Muscle layer of duodenum (tissue), 2 donors: ENCODE results near the gene PCAT6.

Experiments
- H3K27ac ChIP-seq: one replicate; pipeline ENCODE4 v1.7.0; 2013; ENCODE audit warnings: mild to moderate bottlenecking, low read length
- H3K27me3 ChIP-seq: one replicate; pipeline ENCODE4 v1.7.0; 2013; ENCODE audit warnings: low read depth, mild to moderate bottlenecking, control low read depth, low read length
- H3K36me3 ChIP-seq, 2 donors: one replicate each; pipeline ENCODE4 v1.7.0; 2013; ENCODE audit warnings: low read length in 2 of 2, control low read depth in 1 of 2, mild to moderate bottlenecking in 1 of 2; ENCODE audit not compliant: insufficient read depth in 2 of 2, control insufficient read depth in 1 of 2
- H3K4me1 ChIP-seq, 2 donors: one replicate each; pipeline ENCODE4 v1.7.0; 2013; ENCODE audit warnings: low read length in 2 of 2, mild to moderate bottlenecking in 2 of 2, control low read depth in 1 of 2, moderate library complexity in 1 of 2; ENCODE audit not compliant: insufficient read depth in 2 of 2, control insufficient read depth in 1 of 2
- H3K4me3 ChIP-seq, 2 donors: one replicate each; pipeline ENCODE4 v1.7.0; 2013; ENCODE audit warnings: low read length in 2 of 2, low read depth in 1 of 2, mild to moderate bottlenecking in 1 of 2
- H3K9me3 ChIP-seq, 2 donors: one replicate each; pipeline ENCODE4 v1.7.0; 2013; ENCODE audit warnings: low read length in 2 of 2, control low read depth in 1 of 2, mild to moderate bottlenecking in 1 of 2; ENCODE audit not compliant: control insufficient read depth in 1 of 2
- donor health status: healthy.

The PCAT6 gene

DNA sequence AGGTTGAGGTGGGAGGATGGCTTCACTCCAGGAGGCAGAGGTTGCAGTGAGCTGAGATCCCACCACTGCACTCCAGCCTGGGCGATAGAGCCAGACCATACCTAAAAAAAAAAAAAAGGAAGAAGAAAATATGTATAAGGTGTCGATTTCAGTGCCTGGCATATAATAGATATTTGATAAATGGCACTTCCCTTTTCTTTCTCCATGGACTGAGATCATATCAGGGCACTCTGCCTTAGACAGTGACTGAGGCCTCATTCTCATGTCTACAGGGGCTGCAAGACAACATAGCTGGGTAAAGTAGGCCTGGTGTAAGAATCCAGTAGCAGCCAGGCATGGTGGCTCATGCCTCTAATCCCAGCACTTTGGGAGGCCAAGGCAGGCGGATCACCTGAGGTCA lies 21.2 kb downstream of the PCAT6 start:
- Histone ChIP-seq H3K27ac (no peak overlapping the region), H3K4me1 (no peaks in the 10 kb centered on the region), H3K36me3 (no peaks in the 10 kb centered on the region), H3K9me3 (no peaks in the 10 kb centered on the region), H3K4me3 (no peak overlapping the region), H3K27me3 (no peaks in the 10 kb centered on the region)

DNA sequence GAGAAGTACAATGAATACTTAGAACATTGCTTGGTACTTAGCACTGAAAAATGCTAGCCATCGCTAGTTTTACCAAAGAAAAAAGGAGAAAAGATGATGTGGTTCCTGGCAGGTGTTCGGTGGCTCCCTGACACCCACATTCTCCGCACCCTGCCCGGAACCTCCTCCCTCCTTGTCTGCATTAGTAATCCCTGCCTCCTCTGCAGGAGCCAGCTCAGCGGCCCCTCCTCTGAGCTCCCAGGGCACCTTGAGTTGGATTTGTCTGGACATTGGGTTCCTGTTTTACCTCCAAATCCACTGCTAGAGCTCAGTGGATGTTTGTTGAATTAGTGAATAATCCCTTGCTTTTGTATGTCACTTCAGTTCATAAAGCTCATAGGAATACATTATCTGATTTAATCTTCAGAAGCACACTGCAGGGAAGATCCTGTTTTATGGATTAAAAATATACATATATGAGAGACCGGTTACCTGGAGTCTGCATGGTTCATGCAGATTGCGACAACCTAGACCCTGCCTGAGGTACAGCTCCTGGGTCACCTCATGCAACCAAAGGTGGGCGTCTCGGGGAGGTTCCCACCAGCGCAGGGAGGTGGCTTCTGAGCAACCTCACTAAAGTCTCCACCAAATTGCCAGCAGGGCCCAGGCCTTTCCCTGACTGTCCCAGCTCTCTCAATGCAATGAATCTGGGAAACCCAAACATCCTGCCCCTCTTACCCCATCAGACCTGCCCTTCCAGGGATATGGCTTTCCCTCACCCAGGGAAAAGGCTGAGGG lies 24.2 kb downstream of the PCAT6 start:
- no peak overlapping the region for H3K27ac ChIP-seq
- no peak overlapping the region for H3K4me3 ChIP-seq
- H3K27me3 ChIP-seq, result no peaks in the 10 kb centered on the region
- no peaks in the 10 kb centered on the region for H3K9me3 ChIP-seq
- no peaks in the 10 kb centered on the region for H3K36me3 ChIP-seq
- H3K4me1 ChIP-seq, result no peaks in the 10 kb centered on the region

DNA sequence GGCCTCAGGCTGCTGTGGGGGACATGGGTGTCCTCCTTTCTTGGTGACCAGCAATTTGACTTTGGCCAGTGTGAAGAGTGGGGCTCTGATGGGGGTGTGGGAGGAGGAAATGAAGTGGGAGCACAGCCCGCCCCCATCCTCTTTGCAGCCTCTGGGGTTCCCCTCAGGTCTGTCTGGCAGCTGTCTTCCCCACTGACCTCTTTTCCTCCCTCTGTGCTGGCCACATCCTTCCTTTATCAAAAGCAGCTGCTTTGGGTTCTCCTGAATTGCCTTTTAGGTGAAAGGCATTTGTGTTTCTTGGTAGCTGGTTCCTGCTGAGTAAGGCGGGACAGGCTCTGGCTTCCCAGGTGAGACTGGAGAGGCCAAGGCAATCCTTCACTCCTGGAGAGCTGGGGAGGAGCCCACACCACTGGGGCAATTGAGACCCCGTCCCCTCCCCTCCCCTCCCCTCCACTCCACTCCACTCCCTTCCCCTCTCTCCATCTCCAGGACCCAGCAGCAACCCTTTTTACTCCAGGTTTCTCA lies 24.9 kb downstream of the PCAT6 start:
- H3K27ac ChIP-seq, result no peak overlapping the region
- H3K27me3 ChIP-seq, result no peaks in the 10 kb centered on the region
- no peaks in the 10 kb centered on the region for H3K4me1 ChIP-seq
- H3K9me3 ChIP-seq, result no peaks in the 10 kb centered on the region
- no peak overlapping the region for H3K4me3 ChIP-seq
- H3K36me3 ChIP-seq, result no peaks in the 10 kb centered on the region

DNA sequence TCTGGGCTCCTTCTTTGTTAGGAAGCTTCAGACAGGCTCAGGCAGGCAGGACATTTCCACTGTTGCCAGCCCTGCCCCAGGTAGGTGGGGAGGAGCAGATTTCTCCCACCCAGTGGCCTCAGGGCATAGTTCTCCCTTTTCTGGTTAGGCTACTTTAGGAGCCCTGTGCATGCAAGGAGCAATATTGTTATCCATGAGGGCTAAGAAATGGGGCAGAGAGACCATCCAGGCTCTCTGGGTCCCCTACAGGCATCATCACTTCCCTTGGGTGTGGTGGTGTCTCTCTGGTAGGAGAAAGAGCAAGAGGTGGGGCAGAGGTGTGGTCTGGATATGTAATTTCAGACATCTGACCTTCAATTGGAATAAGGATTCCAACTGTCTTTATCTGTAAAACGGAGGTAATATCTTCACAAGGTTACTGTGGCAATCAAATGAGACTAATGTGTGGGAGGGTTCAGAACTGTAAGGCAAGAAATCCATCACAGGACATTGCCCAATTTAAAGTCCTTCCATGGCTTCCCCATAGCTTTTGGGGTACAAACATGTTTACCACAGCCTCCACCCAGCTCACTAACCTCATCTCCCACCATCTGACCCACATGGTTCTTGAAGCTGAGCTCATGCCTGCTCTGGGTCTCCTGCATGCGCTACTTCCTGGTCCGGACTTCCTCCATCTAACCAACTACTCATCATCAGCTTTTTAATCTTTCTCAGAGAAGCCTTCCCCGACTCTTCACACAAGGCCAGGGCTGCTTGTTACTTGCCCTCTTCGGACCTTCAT lies 26.1 kb downstream of the PCAT6 start:
- H3K4me1 ChIP-seq, result no peaks in the 10 kb centered on the region
- no peak overlapping the region for H3K4me3 ChIP-seq
- H3K36me3 ChIP-seq, result no peaks in the 10 kb centered on the region
- H3K9me3 ChIP-seq, result no peaks in the 10 kb centered on the region
- no peak overlapping the region for H3K27ac ChIP-seq
- no peaks in the 10 kb centered on the region for H3K27me3 ChIP-seq

DNA sequence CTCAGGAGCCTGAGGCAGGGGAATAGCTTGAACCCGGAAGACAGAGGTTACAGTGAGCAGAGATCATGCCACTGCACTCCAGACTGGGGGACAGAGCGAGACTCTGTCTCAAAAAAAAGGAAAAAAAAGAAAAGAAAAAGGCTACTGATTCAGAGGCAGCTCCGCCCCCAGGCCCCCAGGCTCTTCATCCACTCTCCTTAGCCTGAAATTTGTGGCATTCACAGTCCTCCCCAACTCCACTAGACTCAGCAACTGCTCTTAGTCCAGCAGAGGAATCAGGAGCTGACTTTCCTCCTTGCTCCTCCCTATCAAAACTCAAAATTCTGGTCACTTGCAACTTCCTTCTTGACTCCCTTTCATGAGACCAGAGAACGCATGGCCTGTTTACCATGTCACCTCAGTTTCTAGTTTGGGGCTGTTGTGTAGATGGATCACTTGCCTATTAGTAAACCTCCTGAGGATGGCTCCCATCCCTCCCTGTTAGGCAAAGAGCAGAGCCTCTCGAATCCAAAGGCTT lies 27.1 kb downstream of the PCAT6 start:
- H3K4me1 ChIP-seq, result no peaks in the 10 kb centered on the region
- H3K27me3 ChIP-seq, result no peaks in the 10 kb centered on the region
- no peaks in the 10 kb centered on the region for H3K9me3 ChIP-seq
- H3K4me3 ChIP-seq, result no peak overlapping the region
- H3K36me3 ChIP-seq, result no peaks in the 10 kb centered on the region
- no peak overlapping the region for H3K27ac ChIP-seq

DNA sequence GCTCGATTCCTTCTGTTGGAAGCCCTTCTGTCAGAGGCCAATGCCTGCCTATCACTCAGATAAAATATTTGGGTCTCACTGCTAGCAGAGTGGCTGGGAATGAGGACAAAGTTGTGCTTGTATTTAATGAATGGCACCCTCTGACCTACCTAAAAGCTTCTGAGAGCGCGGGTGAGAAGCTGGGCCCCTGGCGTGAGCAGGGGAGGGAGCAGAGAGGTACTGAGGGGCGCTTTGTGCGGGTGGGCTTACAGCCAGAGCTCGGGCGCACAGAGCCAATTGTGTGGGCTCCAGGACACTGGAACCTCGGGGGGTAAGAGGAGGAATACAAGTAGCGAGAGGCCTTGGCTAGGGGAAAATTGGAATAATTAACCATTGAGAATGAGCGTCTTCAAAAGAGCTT lies 32.3 kb downstream of the PCAT6 start:
- H3K27me3 ChIP-seq, result no peaks in the 10 kb centered on the region
- H3K4me3 ChIP-seq, result no peak overlapping the region
- H3K27ac ChIP-seq, result no peak overlapping the region
- H3K9me3 ChIP-seq, result no peaks in the 10 kb centered on the region
- H3K36me3 ChIP-seq, result no peaks in the 10 kb centered on the region
- H3K4me1 ChIP-seq, result no peaks in the 10 kb centered on the region

DNA sequence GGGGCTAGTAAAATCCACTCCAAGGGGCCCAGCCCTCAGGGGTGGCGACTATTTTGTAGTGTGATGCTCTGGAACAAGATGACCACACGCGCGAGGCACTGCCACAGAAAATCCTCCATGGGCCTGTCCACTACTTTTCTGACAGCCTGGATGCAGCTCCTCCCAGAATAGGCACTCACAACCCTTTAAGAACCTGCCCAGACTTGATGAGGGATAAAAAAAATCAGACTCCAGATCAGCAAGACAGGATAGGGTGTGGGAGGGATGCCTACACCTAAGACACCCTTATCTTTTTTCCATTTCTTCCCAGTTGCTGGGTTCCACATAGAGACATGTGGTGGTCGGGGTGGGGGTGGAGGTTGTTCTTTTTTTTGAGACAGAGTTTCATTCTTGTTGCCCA lies 33.5 kb downstream of the PCAT6 start:
- Histone ChIP-seq H3K27me3 (no peaks in the 10 kb centered on the region), H3K36me3 (no peaks in the 10 kb centered on the region), H3K4me3 (no peak overlapping the region), H3K9me3 (no peaks in the 10 kb centered on the region), H3K27ac (no peak overlapping the region), H3K4me1 (no peaks in the 10 kb centered on the region)

DNA sequence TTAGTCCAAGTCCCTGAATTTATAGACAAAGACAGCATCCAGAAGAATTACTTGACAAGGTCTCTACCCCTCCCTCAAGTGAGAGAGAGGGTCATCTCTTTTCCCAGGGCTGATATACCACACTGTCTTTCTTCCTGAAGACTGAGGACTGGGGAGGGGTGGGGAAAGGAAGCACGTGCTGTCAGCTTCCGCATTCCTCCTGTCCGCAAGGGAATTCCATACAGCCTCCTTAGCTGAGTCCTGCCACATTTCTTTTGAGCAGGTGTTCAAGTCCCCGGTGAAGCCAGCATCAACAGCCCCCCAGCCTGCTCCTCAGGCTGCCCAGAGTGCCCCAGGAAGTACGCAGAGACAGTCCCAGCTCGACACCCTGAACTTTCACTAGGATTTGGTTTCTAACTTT lies 34.2 kb downstream of the PCAT6 start:
- H3K4me3 ChIP-seq, result no peak overlapping the region
- no peaks in the 10 kb centered on the region for H3K4me1 ChIP-seq
- H3K27me3 ChIP-seq, result no peaks in the 10 kb centered on the region
- H3K9me3 ChIP-seq, result no peaks in the 10 kb centered on the region
- no peak overlapping the region for H3K27ac ChIP-seq
- H3K36me3 ChIP-seq, result no peaks in the 10 kb centered on the region

DNA sequence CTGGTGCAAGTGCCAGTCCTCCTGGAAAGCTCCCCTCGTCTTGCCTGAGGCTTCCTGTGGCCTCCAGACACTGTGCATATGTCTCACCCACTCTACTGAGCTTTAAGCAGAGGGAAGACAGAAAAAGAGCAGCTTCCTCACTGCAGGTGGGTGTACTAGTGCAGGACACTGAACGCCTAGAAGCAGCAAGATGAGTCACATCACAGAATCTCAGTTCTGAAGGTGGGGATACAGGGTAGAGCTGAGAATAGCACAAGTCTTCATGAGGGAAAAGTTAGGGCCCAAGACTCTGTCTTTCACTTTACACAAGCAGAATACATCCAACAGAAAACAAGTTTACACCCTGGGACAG lies 37.4 kb downstream of the PCAT6 start:
- Histone ChIP-seq H3K27ac (no peak overlapping the region), H3K36me3 (no peaks in the 10 kb centered on the region), H3K4me1 (no peaks in the 10 kb centered on the region)

DNA sequence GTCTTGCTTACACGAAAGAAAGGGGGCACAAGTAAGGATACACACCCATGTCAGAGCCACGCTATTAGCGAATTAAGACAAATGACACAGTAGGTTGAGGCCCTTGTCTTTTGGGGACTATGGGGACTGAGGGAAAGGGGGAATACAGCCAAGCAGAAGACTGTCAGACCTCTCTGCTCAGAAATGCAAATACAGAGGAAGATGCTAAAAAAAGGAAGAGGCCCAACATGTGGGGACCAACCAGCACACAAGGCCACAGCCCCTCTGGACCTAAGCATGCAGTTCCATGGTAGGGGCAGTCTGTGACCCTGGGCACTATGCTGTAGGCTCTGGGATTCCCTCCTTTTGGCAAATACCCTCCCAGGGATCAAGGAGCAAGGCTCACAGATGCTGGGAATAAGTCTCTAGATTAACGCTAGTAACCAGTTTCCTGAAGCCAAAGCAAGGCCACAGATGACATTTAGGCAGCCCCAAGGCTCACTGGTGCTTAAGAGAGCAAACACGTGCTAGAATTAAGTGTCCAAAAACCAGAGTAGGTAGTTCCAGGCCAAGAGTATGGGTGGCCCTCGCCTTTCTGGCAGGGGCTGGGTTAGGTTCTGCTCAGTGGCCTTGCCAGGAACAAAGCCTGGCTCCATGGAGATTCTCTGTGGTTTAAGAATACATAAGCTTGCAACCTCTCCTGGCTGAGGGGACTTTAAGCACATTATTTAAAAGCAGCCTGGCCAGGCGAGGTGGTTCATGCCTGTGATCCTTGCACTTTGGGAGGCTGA lies 40.0 kb downstream of the PCAT6 start:
- no peaks in the 10 kb centered on the region for H3K27me3 ChIP-seq
- no peak overlapping the region for H3K27ac ChIP-seq
- no peak overlapping the region for H3K4me3 ChIP-seq
- no peaks in the 10 kb centered on the region for H3K4me1 ChIP-seq
- H3K36me3 ChIP-seq, result no peaks in the 10 kb centered on the region
- H3K9me3 ChIP-seq, result no peaks in the 10 kb centered on the region

More for the DNA sequence above, 37.4 kb downstream of the PCAT6 start:
- Histone ChIP-seq H3K4me3 (no peak overlapping the region), H3K9me3 (no peaks in the 10 kb centered on the region), H3K27me3 (no peaks in the 10 kb centered on the region)
